Glutamatergic neuron (in vitro differentiated cells): ENCODE measurements around the gene TMA7B. TPM values are rescaled to one million over a fixed set of nuclear protein-coding genes. Genes with fewer than 3 reads are reported as not detected.

Experiments used
- DNase-seq: peaks from one replicate; pipeline ENCODE4 v3.0.0; 2022
- H3K27ac Mint-ChIP-seq: one replicate; pipeline ENCODE4 v1.8.0; 2020; ENCODE audit warnings: mild to moderate bottlenecking, mixed read lengths, inconsistent platforms; ENCODE audit not compliant: unreplicated experiment
- H3K27me3 Mint-ChIP-seq: one replicate; pipeline ENCODE4 v1.8.0; 2020; ENCODE audit warnings: mild to moderate bottlenecking, moderate library complexity, mixed read lengths, inconsistent platforms; ENCODE audit not compliant: unreplicated experiment
- H3K36me3 Mint-ChIP-seq: one replicate; pipeline ENCODE4 v1.8.0; 2020; ENCODE audit warnings: mild to moderate bottlenecking, mixed read lengths, inconsistent platforms; ENCODE audit not compliant: unreplicated experiment
- H3K4me1 Mint-ChIP-seq: one replicate; pipeline ENCODE4 v1.8.0; 2020; ENCODE audit warnings: mild to moderate bottlenecking, low read depth, mixed read lengths, inconsistent platforms; ENCODE audit not compliant: unreplicated experiment
- H3K4me3 Mint-ChIP-seq: one replicate; pipeline ENCODE4 v1.8.0; 2020; ENCODE audit warnings: mild to moderate bottlenecking, mixed read lengths, inconsistent platforms; ENCODE audit not compliant: unreplicated experiment
- H3K9me3 Mint-ChIP-seq: one replicate; pipeline ENCODE4 v1.8.0; 2020; ENCODE audit warnings: mild to moderate bottlenecking, moderate library complexity, mixed read lengths, inconsistent platforms; ENCODE audit not compliant: unreplicated experiment
- CTCF ChIP-seq: fragments of 200-600 bp; sonication (generic); IDR thresholded peaks from one replicate; pipeline ENCODE4 v1.5.0; 2021; ENCODE audit not compliant: partially characterized antibody, unreplicated experiment
- total RNA-seq: library from RNA; stranded (reverse); fragmentation: NEBNext Ultra II Directional; extraction: Animal tissue kit (Norgen Biotek cat#: 25700); gene quantifications from one replicate; pipeline ENCODE4 v1.2.1, GENCODE V29; 2021; ENCODE audit not compliant: unreplicated experiment

The TMA7B gene
- total RNA-seq, 1 donor from 2014 or later: not detected

- H3K27ac Mint-ChIP-seq: no peak overlapping the region
- no peak for DNase-seq
Observed at GRCh38 chr22:39923696-39924095, 36.5 kb upstream of the TMA7B start.

DNA sequence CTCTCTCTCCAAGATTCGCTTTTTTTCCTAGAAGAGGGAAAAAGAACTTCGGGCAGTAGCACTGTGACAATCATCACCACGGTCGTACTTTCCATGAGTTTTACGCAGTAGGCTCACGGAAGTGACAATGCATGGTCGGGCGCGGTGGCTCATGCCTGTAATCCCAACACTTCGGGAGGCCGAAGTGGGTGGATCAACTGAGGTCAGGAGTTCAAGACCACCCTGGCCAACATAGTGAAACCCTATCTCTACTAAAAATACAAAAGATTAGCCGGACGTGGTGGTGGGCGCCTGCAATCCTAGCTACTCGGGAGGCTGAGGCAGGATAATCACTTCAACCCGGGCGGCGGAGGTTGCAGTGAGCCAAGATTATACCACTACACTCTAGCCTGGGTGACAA is 35.9 kb upstream of the TMA7B start:
- peaks cover 7% of the 10 kb centered on the region for H3K4me1 Mint-ChIP-seq

More at GRCh38 chr22:39923696-39924095, 36.5 kb upstream of the TMA7B start:
- peaks cover 1% of the 10 kb centered on the region for H3K9me3 Mint-ChIP-seq
- no peaks in the 10 kb centered on the region for H3K27me3 Mint-ChIP-seq
- peaks cover 7% of the 10 kb centered on the region for H3K4me1 Mint-ChIP-seq
- no peak for TF ChIP-seq CTCF
- H3K36me3 Mint-ChIP-seq: no peaks in the 10 kb centered on the region
- no peak overlapping the region for H3K4me3 Mint-ChIP-seq

DNA sequence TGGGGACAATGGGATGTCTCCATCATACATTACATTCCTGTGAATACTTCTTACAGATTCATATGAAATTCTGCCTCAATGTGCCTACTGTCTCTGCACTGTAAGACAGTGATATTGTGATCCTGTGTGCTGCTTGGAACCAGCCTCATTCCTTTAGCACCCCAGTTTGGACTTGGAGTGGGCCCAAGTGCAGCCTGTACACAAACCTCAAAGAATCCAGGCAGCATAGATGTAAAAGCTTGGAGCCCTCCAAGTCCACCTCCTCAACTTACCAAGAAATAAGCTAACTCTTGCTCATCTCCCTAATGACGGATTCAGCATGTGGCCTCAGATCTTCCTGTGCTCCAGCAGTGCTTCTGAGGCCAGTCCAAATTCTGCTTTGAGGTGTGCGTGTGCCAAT is 34.9 kb upstream of the TMA7B start:
- Mint-ChIP-seq H3K4me3 (no peak overlapping the region), H3K27ac (no peak overlapping the region), H3K27me3 (no peaks in the 10 kb centered on the region), H3K36me3 (no peaks in the 10 kb centered on the region), H3K9me3 (peaks cover 1% of the 10 kb centered on the region), H3K4me1 (peaks cover 5% of the 10 kb centered on the region)
- no peak for DNase-seq
- no peak for TF ChIP-seq CTCF

More for the DNA sequence above, 35.9 kb upstream of the TMA7B start:
- Mint-ChIP-seq H3K9me3 (peaks cover 1% of the 10 kb centered on the region), H3K27me3 (no peaks in the 10 kb centered on the region), H3K4me3 (no peak overlapping the region), H3K36me3 (no peaks in the 10 kb centered on the region), H3K27ac (no peak overlapping the region)
- TF ChIP-seq CTCF: no peak
- no peak for DNase-seq

DNA sequence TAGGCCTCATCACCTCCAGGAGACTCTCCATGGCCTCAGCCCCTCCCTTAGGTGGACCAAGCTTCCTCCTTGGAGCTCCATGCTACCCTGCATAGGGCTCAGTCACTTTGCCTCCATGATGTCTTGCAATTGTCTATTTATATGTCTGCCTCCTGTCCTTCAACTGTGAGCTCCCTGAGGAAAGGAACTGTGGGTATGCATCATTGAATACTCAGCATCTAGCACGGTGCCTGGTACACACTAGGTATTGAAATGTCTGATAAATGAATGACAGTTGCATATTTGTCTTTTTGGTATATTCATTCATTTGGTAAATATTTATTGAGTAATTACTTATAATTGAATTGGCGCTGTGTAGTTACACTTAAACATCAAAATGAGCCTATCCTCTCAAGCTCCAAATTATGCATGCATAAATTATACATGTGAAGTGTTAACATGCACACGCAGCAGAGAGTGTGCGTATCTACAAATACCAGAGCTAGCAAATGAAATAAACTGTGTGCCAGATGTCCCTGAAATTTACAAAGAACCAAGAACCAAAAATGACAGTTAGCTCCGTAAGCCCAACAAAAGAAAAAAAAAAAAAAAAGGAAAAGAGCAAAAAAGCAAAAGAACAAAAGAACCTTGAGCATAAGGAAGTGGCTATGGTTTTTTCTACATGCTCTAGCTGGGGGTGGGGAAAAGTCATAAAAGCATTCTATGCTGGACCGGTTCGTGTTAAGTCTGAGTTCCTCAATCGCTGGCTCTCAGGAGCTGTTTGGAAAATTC is 34.1 kb upstream of the TMA7B start:
- Mint-ChIP-seq H3K9me3 (peaks cover 1% of the 10 kb centered on the region), H3K27ac (no peak overlapping the region), H3K4me1 (peaks cover 2% of the 10 kb centered on the region), H3K36me3 (no peaks in the 10 kb centered on the region), H3K4me3 (no peak overlapping the region), H3K27me3 (no peaks in the 10 kb centered on the region)
- TF ChIP-seq CTCF: no peak
- no peak for DNase-seq

DNA sequence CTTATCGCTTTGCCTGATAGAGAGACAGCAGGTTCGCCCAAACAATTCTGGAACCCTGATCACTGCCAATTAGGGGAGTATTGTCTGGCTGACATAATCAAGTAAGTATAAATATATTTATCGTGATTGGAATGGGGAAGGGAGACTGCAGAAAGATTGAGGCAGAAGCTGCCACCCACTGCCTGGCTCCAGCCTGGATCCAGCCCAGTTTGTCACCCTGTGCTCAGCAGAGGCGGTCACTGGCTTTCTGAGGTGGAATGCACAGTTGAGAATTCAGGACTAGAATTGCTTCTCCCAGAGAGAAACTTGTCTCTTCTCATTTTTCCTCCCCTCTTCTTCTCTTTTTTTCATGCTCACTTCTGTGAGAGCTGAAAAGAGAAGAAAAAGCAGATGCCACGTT is 33.4 kb upstream of the TMA7B start:
- no peak overlapping the region for H3K27ac Mint-ChIP-seq
- peaks cover 1% of the 10 kb centered on the region for H3K9me3 Mint-ChIP-seq
- no peak overlapping the region for H3K4me3 Mint-ChIP-seq
- DNase-seq: no peak
- TF ChIP-seq CTCF: no peak
- H3K27me3 Mint-ChIP-seq: no peaks in the 10 kb centered on the region
- H3K4me1 Mint-ChIP-seq: peaks cover 2% of the 10 kb centered on the region
- no peaks in the 10 kb centered on the region for H3K36me3 Mint-ChIP-seq
